Lower leg skin (tissue), 4 donors: ENCODE data around the gene MET. TPM values are rescaled to one million over a fixed set of nuclear protein-coding genes. Genes with fewer than 3 reads are reported as not detected.

ENCODE experiments used
- DNase-seq, 2 donors: peaks; one replicate each; pipeline ENCODE4 v3.0.0-alpha.2; 2019; ENCODE audit warnings: low spot score in 2 of 2
- H3K4me3 ChIP-seq: fragments of 200-600 bp; sonication (generic); 2 replicates; pipeline ENCODE4 v1.5.1; 2017; ENCODE audit warnings: mild to moderate bottlenecking, low read depth; ENCODE audit not compliant: poor library complexity, severe bottlenecking
- CTCF ChIP-seq, 3 donors: fragments of 450-650 bp; IDR thresholded peaks; one replicate each; pipeline ENCODE4 v1.5.1; 2016; ENCODE audit warnings: antibody characterized with exemption in 3 of 3, mild to moderate bottlenecking in 3 of 3, moderate library complexity in 2 of 3
- POLR2A ChIP-seq, 2 donors: fragments of 450-650 bp; IDR thresholded peaks; one replicate each; pipeline ENCODE4 v1.6.1; 2016 to 2017; ENCODE audit warnings: antibody characterized with exemption in 2 of 2, mild to moderate bottlenecking in 1 of 2, moderate library complexity in 1 of 2
- WGBS, 2 donors: methylation state at CpG; one replicate each; pipeline ENCODE4 v1.1.5; 2018; 5-methylcytosine and 5-hydroxymethylcytosine counted together
- intact Hi-C: fragments of 100-400 bp; cut with DNase I; formaldehyde crosslinking; loops from one replicate; pipeline ENCODE4 v1.15.0; 2023; ENCODE audit warnings: low total_unique reads
- total RNA-seq, 4 donors: library from RNA; depleted of rRNA; stranded (reverse); fragments of >200 nt; gene quantifications; one replicate each; pipeline ENCODE4 v1.1.0, GENCODE V29; 2016

MET gene
- total RNA-seq, 4 donors from 2014 or later, result 15.8 to 28.2 (median 24.5) TPM

GRCh38 chr7:116675812-116676355, 3.9 kb downstream of the MET start:
- TF ChIP-seq POLR2A (IDR thresholded peaks at IDR 0.05) (no peak), CTCF (IDR thresholded peaks at IDR 0.05) (no peak)
- H3K4me3 ChIP-seq, result no peak overlapping the region
- DNase-seq, result no peak
- intact Hi-C loops, result no loop called here
- WGBS, 2 donors, result 62 to 65% methylated on average over 6 of the region's 6 CpGs

- no peak for DNase-seq
- WGBS, 2 donors, result 82 to 86% methylated on average over 1 of the region's 1 CpG
- TF ChIP-seq CTCF (IDR thresholded peaks at IDR 0.05), result no peak
- no peak for TF ChIP-seq POLR2A (IDR thresholded peaks at IDR 0.05)
- intact Hi-C loops, result no loop called here
- no peak overlapping the region for H3K4me3 ChIP-seq
These were observed 6.8 kb downstream of the MET start for GRCh38 chr7:116678780-116679179.

GRCh38 chr7:116679500-116679899, 7.5 kb downstream of the MET start:
- no peak for DNase-seq
- intact Hi-C loops, result no loop called here
- WGBS, 2 donors, result 38 to 44% methylated on average over 4 of the region's 4 CpGs
- no peak for TF ChIP-seq POLR2A (IDR thresholded peaks at IDR 0.05)
- no peak for TF ChIP-seq CTCF (IDR thresholded peaks at IDR 0.05)
- no peak overlapping the region for H3K4me3 ChIP-seq

- H3K4me3 ChIP-seq, result no peak overlapping the region
- intact Hi-C loops, result no loop called here
- no peak for DNase-seq
- TF ChIP-seq POLR2A (IDR thresholded peaks at IDR 0.05) (no peak), CTCF (IDR thresholded peaks at IDR 0.05) (no peak)
- 87 to 88% methylated on average over 4 of the region's 4 CpGs for WGBS, 2 donors
These were observed 11.8 kb downstream of the MET start for GRCh38 chr7:116683786-116684185.

GRCh38 chr7:116686033-116686432, 14.0 kb downstream of the MET start:
- DNase-seq, result no peak
- H3K4me3 ChIP-seq, result no peak overlapping the region
- 80 to 87% methylated on average over 3 of the region's 3 CpGs for WGBS, 2 donors
- no peak for TF ChIP-seq POLR2A (IDR thresholded peaks at IDR 0.05)
- TF ChIP-seq CTCF (IDR thresholded peaks at IDR 0.05), result no peak
- intact Hi-C loops, result no loop called here

GRCh38 chr7:116686812-116687419, 14.9 kb downstream of the MET start:
- WGBS, 2 donors, result 89 to 91% methylated on average over 7 of the region's 7 CpGs
- no peak overlapping the region for H3K4me3 ChIP-seq
- intact Hi-C loops, result no loop called here
- TF ChIP-seq POLR2A (IDR thresholded peaks at IDR 0.05), result no peak
- no peak for TF ChIP-seq CTCF (IDR thresholded peaks at IDR 0.05)
- no peak for DNase-seq
